NCI-H1930 (cell line): ENCODE data around the gene BCR.

Source experiments
- DNase-seq, 2 experiments: peaks; one replicate each; lab custom pipeline; 2025; lab: John Stamatoyannopoulos, UW

BCR gene

DNA sequence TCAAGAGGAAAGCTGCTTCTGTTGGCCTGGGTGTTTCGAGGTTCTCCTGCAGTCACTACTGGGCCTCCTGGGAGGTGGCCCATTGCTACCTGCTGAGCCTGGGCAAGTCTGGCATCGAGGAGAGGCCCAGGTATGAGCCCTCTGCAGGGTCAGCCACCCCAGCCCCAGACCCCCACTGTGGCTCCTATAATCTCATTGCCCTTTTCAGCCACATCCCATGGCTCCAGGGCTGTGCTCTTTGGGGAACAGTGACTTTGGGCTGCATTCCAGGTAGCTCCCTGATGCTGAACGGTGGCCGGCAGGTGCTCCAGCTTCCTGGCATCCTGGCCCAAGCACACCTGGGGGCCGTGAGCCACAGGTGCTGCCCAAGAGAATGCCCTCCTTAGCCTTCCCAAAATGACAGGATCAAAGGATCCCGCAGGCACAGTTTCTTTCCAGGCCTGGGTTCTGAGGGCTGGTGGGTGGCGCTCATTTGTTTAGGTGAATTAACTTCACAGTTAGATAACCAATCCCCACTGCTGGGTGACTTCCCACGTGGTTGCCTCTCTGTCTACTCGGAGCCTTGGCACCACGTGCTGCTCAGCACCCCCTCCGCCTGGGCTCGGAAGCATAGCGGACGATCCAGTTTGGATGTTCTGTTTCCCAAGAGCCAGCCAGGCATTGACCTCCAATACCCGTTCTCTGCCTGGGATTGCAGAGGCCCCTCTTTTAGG lies 97.4 kb downstream of the BCR start:
- no peak for DNase-seq

DNA sequence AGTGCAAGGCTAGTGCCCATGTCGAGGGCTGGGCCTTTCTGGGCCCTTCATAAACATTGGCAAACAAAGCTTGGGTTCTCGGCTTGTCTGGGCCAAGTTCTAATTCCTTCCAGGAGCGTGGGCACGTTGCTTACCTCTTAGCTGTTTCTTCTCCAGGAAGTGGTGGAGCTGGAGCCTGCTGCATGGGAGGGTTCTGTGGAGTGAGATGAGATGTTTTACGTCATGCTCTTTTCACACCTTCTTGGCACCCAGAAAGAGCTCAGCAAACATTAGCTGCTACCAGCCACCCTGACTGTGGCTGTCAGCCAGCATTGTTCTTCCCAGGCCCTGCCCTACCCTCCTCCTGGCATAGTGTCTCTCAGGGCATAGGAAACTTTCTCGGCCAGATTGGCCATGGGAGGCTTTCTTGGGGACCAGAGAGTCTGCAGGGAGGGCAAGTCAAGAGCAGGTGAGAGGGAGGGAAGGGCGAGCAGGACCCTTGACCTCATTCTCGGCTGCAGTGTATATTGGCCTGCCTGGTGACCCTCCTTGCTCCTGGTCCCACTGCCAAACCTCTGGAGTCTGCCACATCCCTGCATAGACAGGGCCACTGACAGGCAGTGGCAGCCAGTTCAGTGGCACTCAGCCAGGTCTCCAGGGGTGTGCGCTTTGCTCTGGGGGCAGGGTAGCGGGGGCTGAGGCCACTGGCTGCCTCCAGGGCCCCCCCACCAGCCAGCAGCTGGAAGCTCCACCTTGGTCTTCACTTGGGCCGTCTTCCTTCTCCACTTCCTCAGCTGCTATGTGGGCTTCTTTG lies 98.8 kb downstream of the BCR start:
- no peak for DNase-seq

DNA sequence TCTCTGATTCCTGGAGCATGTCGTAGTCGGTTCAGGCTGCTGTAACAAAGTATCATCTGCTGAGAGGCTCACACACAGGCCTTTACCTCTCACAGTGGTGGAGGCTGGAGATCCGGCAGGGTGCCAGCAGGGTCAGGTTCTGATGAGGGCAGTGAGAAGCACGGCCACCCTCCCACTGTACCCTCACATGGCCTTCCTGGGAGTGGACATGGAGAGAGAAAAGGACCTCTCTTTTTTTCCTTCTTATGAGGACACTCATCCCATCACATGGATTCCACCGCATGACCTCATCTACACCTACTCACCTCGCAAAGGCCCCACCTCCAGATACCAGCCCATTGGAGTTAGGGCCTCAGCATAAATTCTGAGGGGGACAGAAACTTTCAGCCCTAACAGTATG lies 99.5 kb downstream of the BCR start:
- DNase-seq = no peak

DNA sequence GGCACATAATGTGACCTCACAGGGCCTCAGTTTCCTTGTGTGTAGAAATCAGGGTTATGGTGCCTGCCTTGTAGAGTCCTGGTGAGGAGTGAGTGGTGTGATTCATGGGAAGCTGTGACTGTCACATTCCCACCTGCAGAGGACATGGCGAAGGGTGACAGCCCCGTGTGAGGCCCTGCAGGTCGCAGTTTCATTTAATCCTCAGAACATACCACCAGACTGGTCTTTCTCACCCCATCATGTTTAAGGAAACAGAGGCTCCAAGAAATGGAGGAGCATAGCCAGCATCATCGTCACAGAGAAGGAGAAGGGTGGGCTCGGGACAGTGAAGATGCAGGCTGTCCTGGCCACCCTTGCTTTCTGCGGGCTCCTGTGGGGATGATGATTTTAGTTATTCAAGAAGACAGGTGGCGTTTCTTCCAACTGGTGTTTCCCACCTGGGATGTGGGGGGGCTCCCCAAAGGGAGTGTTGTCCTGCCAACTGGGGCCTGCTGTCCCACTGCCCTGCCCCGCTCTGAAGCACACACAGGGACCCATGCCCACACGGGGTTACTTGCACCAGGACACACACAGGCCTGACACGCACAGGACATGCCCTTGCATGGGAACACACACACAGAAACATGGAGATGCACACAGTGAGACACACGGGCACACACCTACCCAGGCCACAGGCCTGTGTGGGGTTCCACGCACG lies 100.2 kb downstream of the BCR start:
- DNase-seq = no peak

DNA sequence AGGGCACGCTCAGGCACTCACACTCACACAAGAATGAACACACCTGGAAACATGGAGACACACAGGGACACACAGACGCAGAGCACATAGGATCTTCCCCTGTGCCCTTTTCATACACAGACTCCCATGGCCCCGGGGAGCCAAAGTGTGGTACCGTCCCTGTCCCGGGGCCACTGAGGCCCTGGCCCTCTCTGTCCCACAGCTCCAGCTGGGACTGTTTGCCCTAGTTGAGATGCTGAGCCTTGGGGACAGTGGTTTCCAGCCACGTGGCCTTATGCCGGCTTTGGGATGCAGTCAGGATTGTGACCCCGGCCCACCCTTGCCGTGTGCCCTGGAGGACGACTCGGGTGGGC lies 100.7 kb downstream of the BCR start:
- DNase-seq = no peak

DNA sequence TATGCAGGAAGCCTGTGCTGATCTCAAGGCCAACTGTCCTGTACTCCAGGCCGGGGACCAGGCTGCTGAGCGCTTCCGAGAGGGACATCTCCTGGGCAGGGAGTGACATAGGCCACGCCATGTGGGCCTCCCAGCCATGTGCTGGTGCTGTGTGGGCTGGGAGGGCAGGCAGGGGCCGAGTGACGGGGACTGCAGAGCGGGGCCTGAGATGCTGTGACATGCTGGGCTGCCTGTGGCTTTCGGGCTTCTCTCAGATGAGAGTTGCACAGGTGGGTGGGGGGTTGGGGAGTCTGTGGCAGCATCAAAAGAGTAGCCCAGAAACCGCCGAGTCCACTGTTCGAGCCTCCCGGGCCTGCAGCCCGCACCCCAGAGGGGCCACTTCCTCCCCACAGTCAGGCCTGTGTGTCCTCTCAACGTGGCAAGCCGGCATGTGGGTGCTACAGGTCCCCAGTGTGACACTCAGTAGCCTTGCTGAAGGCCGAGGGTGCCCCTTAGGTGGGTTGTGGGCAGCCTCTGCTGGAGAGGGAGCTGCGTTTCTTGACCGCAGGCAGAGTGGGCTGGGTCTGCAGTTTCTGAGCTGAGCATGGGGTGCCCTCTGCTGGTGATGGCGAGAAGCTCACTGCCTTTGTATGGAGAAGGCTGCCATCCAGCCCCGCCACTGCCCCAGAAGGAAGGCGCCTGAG lies 101.2 kb downstream of the BCR start:
- DNase-seq = peak; percentile 20 to 55

DNA sequence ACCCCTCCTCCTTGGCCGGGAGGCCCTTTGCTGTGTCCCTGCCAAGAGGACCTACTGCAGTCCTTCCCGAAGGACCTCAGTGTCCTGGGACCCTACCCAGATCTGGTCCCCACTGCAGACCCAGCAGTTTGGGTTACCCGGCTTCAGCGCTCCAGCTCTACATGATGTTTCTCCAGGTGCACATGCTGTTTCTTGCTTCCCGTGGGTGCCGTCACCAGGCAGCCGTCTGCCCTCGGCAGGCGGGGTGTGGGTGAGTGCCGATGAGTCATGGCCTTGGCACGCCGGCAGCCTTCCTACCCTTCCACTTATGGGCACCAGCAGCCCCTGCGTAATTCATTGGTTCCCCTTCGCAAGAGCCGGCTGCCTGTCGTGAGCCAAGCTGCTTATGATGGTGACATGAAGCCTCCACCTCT lies 101.8 kb downstream of the BCR start:
- DNase-seq = no peak

DNA sequence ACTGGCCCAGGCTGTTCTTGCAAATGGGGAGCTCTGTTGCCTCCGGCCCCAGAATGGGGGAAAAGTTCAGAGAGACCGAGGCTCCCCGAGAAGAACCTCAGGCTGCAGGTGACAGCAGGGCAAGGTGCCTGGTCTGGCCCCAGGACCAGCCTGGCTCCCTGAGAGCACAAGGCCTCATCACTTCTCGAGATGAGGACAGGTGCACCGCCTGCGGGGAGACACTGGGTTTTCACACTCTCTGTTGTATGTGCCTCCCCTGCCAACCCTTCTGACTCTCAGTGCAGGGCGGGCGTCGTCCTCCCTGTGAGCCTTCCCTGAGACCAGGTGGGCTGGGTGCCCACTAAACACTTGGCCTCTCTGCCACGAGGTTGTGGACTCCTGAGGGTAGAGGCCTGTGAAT lies 102.2 kb downstream of the BCR start:
- DNase-seq = no peak

DNA sequence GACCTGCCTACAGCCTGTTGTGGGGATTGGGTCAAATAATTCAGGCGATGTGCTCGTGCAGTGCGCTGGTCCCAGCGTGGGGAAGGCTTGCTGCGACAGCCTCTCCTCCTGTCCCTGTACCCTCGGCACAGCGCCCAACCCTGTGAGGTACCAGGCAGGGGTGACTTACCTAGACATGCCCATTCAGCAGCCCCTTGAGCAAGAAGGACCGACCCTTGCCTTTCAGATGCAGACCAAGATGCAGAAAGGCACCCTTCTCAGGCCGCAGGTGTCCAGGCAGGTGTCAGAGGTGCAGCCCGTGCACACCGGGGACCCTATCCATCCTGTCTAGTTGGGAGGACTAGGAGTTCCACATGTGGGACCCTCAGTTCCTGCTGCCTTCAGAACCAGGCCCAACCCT lies 102.7 kb downstream of the BCR start:
- no peak for DNase-seq

DNA sequence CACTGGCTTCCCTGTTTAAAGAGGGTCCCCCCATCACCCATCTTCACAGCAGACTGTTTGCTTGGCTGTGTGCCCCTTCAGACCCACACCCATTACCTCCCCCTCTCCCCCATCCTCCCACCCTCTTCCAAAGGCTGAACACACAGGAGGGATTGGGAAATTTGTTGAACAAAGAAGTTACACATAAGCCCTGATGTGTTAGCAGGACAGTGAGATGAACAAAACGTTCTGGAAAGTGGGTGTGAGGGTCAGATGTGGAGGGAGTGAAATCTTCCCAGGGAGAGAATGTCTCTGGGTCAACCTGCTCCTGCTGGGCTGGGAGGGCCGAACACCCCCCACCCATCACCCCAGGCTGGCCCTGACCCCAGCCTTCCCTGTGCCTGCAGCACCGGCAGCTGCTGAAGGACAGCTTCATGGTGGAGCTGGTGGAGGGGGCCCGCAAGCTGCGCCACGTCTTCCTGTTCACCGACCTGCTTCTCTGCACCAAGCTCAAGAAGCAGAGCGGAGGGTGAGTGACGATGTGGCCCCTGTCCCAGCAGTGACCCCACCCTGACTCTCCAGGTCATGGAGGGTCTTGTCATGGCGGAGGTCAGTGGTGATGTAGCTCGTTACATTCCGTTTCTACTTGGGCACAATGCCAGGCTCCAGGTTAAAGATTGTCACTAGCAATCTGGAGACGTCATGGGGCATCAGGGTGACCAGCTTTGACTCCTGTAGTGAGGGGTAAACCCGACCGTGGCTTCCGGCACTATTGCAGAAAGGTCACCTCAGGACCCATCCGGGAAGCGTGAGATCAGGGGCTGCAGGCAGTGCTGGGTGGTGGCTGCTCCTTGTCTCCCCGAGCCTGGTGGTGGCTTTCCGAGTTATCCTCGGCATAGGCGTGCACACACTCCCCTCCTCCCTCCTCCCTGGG lies 103.5 kb downstream of the BCR start:
- DNase-seq = no peak

DNA sequence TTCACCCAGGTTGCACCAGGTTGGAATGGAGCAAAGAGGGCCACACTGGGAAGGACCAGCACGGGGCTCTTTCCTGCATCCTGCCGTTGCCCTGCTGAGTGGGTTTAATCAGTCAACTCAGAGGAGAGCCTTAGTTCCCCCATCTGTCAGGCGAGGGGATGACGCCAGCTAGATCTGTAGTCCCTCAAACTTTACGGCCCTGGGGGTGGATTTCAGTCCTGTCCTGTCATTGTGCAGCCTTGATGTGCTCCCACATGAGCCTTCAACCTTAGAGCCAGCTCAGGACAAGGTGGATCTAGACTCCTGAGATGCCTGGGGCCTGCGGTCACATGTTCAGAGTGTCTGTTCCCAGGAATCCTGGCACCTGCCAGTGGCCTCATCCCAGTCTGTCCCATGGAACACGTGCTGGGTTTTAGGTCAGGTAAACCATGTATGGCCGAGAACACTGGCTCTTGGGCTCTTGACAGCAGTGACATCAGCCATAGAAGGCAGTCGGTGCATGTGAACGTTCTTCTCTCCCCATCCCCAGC lies 104.3 kb downstream of the BCR start:
- no peak for DNase-seq

DNA sequence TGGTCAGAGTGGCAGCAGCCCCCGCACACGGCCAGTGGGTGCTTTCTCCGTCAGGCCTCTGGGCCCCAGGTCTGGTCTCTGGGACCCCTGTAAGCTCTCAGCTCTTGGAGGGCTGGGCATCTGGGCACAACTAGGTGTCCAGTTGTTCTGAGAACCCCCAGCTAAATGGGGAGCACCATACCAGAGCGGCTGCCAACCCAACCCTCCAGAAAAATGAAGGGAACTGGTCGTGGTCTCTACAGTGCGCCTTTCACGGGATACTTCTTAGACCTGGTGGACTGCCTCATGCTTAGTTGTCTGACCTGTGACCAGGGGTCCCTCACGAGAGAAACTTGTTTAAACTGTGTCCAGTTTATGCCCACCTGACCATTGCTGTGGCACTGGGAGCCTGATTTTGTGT lies 104.9 kb downstream of the BCR start:
- DNase-seq = no peak

DNA sequence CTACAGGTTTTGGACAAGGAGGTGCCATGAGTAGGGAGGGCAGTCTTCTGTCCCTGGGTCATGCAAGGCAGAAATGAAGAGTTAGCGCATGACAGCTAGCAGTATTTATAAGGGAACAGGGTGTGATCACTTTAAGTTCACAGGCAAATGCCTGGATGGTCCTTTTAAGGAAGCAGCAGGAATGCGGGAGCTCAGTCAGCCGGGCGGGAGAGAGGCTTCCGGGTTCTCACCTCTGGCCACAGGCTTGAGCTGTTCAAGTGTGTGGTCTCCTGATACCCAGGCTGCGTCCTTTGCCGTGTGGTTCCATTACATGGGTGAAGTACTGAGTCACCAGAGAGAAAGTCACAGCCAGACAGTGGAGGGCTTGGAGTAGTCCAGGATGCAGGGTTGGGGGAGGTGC lies 105.4 kb downstream of the BCR start:
- no peak for DNase-seq

DNA sequence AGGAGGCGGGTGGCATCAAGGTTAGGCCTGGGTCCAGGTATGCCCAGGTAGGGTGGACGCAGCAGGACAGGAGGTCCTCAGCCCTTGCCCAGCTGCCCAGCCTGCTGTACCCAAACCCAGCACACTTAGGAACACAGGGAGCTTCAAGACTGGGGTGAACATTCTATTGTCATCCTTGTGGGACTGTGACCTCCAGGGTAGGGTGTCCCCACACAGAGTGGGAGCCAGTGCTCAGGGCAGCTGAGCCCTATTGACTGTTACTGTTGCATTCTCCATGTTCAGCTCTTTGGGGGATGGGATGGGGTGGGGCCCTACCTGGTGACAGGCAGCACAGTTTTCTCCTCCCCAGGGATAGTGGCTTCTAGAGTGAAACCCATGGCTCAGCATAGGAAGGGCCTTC lies 106.0 kb downstream of the BCR start:
- no peak for DNase-seq

DNA sequence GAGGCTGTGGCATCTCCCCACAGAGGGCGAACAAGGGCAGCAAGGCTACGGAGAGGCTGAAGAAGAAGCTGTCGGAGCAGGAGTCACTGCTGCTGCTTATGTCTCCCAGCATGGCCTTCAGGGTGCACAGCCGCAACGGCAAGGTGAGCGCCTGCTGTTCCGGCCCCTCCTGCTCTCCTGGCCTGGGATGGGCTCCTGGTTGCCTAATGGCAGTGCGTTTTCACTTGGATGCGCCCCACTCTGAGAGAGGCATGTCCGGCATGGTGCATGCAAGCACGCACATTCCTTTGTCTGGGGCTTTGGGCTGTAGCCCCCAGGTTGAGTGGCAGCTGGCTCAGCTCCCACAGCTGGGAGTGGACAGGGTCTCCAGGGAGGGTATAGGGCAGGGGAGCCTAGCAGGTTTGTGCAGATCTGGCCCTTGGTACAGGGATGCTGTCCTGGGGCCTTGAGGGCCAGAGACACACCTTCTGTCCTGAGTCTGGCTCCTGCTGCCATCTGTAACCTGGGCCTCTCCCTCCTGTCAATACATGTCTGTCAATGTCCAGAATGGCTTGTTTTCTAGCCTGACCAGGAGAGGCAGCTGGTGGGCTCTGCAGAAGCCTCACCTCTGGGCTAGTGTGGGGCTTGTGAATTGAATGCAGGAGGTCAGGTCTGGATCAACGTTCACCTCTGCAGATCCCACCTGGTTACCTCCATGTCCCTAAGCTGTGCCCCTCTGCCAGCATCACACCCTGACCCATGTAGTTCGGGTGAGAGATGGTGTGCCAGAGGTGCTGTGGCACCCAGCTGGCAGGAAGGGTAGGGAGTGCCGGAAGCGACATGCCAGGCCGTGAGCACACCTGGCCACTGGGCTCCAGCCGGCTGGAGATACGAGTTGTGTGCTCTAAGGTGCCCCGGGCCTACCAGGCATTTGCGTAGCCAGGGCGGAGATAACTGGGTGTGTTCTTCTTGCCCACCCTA lies 107.1 kb downstream of the BCR start:
- no peak for DNase-seq

DNA sequence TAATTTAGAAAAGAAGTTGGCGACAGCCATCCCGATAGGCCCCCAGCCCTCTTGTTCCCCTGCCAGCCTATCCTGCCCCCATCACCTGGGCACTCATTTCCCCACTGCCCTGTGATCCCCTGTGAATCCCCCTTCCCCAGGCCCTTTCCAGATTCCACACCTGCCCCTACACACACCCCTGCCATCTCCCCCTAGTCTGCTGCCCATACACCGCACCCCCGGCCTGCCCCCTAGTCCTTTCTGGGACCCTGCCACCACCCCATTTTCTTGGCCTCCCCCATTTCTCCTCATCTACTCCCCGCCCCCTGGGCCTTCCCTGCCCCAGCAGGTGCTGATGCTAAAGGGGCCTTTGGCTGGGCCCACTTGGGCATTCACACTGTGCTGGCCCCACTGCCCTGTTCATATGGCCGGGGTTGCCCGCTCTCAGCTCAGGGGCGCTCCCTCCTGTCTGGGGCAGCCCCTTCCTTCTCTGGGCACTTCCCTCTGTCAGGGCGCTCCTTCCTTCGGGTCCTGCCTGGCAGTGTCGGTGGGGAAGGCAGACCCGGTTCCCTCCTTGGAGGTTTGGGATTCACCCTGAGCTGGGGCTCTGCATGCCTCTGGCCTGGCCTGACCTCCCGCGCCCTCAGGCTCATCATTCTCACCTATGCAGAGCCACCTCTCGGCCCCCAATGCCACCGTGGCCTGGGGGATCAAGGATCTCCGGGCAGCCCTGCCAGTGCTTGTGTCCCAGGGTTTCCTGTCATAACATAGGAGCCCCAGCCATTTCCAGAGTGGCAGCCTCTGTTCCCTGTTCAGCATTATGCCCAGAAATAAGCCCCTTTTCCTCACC lies 108.2 kb downstream of the BCR start:
- DNase-seq = no peak

DNA sequence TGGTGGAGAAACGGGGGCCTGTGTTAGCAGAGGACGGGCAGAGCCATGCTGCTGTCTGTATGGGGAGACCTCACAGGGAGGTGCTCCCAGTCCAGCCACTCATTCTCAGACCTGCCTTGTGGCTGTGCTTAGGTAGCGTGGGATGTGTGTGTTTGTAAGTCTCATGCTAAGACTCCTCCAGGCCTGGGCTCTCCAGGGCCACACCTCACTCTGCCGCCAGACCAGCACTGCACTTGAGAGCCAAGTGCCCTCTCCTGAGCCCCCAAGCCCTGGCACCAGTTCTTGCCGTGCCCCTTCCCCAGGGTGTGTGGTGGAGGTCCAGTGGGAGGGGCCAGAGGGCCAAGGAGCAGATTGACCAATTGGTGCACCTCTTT lies 108.8 kb downstream of the BCR start:
- DNase-seq = no peak

DNA sequence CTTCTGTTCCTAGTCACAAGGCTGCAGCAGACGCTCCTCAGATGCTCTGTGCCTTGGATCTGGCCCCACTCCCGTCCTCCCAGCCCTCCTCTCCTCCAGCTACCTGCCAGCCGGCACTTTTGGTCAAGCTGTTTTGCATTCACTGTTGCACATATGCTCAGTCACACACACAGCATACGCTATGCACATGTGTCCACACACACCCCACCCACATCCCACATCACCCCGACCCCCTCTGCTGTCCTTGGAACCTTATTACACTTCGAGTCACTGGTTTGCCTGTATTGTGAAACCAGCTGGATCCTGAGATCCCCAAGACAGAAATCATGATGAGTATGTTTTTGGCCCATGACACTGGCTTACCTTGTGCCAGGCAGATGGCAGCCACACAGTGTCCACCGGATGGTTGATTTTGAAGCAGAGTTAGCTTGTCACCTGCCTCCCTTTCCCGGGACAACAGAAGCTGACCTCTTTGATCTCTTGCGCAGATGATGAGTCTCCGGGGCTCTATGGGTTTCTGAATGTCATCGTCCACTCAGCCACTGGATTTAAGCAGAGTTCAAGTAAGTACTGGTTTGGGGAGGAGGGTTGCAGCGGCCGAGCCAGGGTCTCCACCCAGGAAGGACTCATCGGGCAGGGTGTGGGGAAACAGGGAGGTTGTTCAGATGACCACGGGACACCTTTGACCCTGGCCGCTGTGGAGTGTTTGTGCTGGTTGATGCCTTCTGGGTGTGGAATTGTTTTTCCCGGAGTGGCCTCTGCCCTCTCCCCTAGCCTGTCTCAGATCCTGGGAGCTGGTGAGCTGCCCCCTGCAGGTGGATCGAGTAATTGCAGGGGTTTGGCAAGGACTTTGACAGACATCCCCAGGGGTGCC lies 109.8 kb downstream of the BCR start:
- DNase-seq = no peak
